OCI-LY7 (cell line): Measurements from ENCODE around the gene C11orf71.

Experiments used
- CTCF ChIP-seq: fragments of 200-600 bp; sonication (generic); conservative IDR thresholded peaks from 2 replicates; pipeline ENCODE4 v1.5.1; 2014; ENCODE audit warnings: mild to moderate bottlenecking, antibody characterized with exemption, low read length, moderate library complexity, mixed read lengths
- EZH2phosphoT487 ChIP-seq: fragments of 200-600 bp; sonication (generic); IDR thresholded peaks from 2 replicates; pipeline ENCODE4 v1.6.1; 2018; ENCODE audit warnings: low read depth, borderline replicate concordance, mild to moderate bottlenecking, mixed run types, antibody characterized with exemption, low read length, moderate library complexity, mixed read lengths

DNA sequence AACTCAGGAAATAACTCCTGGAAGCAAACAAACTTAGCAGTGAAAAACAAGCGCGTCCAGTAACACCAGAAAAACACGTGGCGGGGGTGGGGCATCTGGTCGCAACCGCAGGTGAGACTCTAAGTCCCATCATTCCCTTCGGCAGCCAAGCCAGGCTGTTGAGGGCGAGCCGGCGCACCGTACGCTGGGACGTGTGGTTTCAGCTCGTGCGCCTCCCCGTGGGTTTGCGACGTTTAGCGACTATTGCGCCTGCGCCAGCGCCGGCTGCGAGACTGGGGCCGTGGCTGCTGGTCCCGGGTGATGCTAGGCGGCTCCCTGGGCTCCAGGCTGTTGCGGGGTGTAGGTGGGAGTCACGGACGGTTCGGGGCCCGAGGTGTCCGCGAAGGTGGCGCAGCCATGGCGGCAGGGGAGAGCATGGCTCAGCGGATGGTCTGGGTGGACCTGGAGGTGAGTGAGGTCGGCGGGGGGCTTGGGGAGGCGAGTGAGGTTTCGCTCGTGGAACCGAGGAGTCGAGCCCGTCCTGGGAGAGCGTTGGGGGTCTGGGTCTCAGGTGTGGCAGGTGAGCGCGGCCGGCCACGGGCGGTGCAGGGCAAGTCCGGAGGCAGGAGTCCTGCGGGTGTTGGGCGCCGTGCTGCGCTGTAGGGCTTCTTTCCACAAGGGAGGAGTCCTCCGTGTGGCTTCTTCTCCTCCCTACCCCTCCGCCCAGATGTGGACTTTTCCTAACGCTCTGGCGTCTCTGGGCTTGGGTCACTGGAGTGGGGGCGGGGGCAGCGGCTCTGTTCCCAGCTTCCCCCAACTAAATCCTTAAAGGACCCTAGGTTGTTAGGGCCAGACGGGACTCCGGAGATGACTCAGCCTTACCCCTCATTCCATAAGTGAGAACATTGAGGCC, 39.2 kb upstream of the C11orf71 start, which contains the start of gene REXO2:
- TF ChIP-seq CTCF (no peak), EZH2phosphoT487 (no peak)
